Measurements from ENCODE around the gene GGPS1. TPM values are rescaled to one million over a fixed set of nuclear protein-coding genes. Genes with fewer than 3 reads are reported as not detected.
A peak's percentile ranks its signal among the peaks of the same experiment; 100 is the strongest.

Gene GGPS1
- total and polyA plus RNA-seq, 2 experiments from 2014 or later: 32.6 to 36.3 TPM

DNA sequence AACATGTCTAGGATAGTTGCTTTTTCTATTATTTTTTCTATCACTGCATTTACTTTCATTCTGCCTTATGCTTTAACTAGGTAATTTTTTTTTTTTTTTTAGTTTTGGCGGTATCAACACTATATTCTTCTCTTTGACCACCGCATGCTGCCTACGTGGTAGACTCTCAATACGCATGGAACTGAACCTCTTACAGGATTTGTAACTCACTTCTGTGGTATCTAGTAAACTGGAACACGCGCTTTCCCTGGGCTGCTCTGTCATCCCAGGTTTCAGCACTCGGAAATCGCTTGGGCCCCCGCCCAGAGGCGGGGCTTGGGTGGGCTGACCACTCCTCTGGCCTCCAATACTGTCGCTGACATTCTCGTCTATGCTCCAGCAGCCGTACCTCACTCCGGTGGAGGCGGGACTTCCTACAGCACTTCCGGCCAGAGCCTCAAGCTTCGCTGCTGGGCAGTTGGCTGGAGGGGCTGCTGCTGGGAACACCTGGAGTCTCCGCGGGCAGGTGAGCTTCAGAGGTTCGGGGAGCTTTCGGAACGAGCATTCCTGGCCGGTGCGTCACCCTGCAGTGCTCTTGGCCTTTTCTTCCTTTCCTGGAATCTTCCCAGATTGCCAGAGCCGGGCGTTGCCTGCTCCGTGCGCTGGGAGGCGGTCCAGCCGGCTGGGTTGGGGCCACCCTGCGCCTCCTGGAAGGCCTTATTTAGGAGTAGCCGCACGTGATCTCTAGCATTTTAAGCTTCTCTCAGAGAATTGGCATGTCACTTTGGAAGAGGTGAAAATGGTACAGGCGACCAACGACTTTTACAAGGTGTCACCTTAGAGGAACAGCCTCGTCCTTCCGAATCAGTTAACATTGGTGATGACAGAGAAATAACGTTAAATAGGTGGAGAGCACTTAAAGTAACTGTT, 38.9 kb downstream of the GGPS1 start, which contains the start of gene TBCE:
TBCE (plus strand) TSS at position 428 of the 909 bp plus-strand sequence. CDS start 12,623 bp downstream, outside the sequence.
- 2% methylated on average over 38 of the region's 38 CpGs for WGBS (ENCODE audit: low lambda C conversion rate, missing lambda C conversion rate)
- Histone ChIP-seq H3K27me3 (no peaks in the 10 kb centered on the region), H3K4me3 (peak within 1 kb of the TSS; percentile 24), H3K4me1 (ENCODE audit: insufficient read depth) (no peaks in the 10 kb centered on the region), H2AFZ (peak within 1 kb of the TSS; percentile 72), H3K4me2 (peak within 1 kb of the TSS; percentile 77), H3K9me3 (ENCODE audit: low read depth) (no peaks in the 10 kb centered on the region), H3K79me2 (peaks cover 43% of the 10 kb centered on the region), H3K36me3 (replicated peaks; ENCODE audit: insufficient read depth, low read depth) (no peaks in the 10 kb centered on the region), H3K9me2 (replicated peaks; ENCODE audit: insufficient read depth) (no peaks in the 10 kb centered on the region), H3K27ac (peak within 1 kb of the TSS; percentile 86), H4K20me1 (ENCODE audit: insufficient read depth, poor library complexity, severe bottlenecking) (no peaks in the 10 kb centered on the region)
- peak; percentile 99 for DNase-seq (ENCODE audit: low spot score)
- no peak for TF ChIP-seq EZH2phosphoT487 (IDR thresholded peaks at IDR 0.05; ENCODE audit: low read depth, severe bottlenecking, unreplicated experiment)
- TF ChIP-seq, protein P1, sequence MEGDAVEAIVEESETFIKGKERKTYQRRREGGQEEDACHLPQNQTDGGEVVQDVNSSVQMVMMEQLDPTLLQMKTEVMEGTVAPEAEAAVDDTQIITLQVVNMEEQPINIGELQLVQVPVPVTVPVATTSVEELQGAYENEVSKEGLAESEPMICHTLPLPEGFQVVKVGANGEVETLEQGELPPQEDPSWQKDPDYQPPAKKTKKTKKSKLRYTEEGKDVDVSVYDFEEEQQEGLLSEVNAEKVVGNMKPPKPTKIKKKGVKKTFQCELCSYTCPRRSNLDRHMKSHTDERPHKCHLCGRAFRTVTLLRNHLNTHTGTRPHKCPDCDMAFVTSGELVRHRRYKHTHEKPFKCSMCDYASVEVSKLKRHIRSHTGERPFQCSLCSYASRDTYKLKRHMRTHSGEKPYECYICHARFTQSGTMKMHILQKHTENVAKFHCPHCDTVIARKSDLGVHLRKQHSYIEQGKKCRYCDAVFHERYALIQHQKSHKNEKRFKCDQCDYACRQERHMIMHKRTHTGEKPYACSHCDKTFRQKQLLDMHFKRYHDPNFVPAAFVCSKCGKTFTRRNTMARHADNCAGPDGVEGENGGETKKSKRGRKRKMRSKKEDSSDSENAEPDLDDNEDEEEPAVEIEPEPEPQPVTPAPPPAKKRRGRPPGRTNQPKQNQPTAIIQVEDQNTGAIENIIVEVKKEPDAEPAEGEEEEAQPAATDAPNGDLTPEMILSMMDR (IDR thresholded peaks at IDR 0.05; ENCODE audit: poor library complexity): peak; percentile 17
- no peak for TF ChIP-seq EZH2 (IDR thresholded peaks at IDR 0.05; ENCODE audit: borderline replicate concordance)

DNA sequence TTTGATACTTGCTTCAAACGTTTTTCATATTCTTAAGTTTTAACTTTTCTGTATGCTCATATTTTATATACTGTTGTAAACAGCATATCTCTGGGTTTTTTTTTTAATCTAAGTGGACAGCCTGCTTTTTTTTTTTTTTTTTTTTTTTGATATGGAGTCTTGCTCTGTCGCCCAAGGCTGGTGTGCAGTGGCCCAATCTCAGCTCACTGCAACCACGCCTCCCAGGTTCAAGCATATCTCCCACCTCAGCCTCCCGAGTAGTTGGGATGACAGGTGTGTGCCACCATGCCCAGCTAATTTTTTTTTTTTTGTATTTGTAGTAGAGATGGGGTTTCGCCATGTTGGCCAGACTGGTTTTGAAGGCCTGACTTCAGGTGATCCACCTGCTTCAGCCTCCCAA, 40.1 kb downstream of the GGPS1 start:
- H3K4me3 ChIP-seq: peak overlapping the region; percentile 24
- H3K4me2 ChIP-seq: peak overlapping the region; percentile 76
- TF ChIP-seq EZH2 (IDR thresholded peaks at IDR 0.05; ENCODE audit: borderline replicate concordance) (no peak), EZH2phosphoT487 (IDR thresholded peaks at IDR 0.05; ENCODE audit: low read depth, severe bottlenecking, unreplicated experiment) (no peak)
- TF ChIP-seq, protein P1 (IDR thresholded peaks at IDR 0.05; ENCODE audit: poor library complexity): no peak
- no peaks in the 10 kb centered on the region for H3K9me2 ChIP-seq (replicated peaks; ENCODE audit: insufficient read depth)
- no peaks in the 10 kb centered on the region for H3K36me3 ChIP-seq (replicated peaks; ENCODE audit: insufficient read depth, low read depth)
- no peaks in the 10 kb centered on the region for H3K9me3 ChIP-seq (ENCODE audit: low read depth)
- DNase-seq (ENCODE audit: low spot score): no peak
- peaks cover 52% of the 10 kb centered on the region for H3K79me2 ChIP-seq
- H4K20me1 ChIP-seq (ENCODE audit: insufficient read depth, poor library complexity, severe bottlenecking): no peaks in the 10 kb centered on the region
- no peaks in the 10 kb centered on the region for H3K27me3 ChIP-seq
- H3K27ac ChIP-seq: peak overlapping the region; percentile 86
- peak overlapping the region; percentile 67 for H2AFZ ChIP-seq
- no peaks in the 10 kb centered on the region for H3K4me1 ChIP-seq (ENCODE audit: insufficient read depth)
- 81% methylated on average over 5 of the region's 5 CpGs for WGBS (ENCODE audit: low lambda C conversion rate, missing lambda C conversion rate)

DNA sequence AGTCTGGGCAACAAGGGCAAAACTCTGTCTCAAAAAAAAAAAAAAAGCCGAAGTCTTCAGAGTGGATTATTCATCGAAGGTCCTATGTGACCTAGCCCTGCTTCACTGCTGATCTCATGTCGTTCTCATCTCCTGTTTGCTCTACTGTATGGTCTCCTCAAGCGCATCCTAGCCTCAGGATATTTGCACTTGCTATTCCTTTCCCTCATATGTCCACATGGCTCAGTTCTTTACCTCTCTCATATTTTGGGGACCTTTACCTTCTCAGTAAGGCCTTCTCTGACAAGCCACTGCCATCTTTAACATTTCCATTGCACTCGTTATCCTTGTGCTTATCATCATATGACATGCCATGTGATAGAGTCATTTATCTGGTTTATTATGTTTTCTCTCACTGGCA, 41.4 kb downstream of the GGPS1 start:
- Histone ChIP-seq H3K27me3 (no peaks in the 10 kb centered on the region), H3K9me2 (replicated peaks; ENCODE audit: insufficient read depth) (no peaks in the 10 kb centered on the region), H3K79me2 (peaks cover 61% of the 10 kb centered on the region), H4K20me1 (ENCODE audit: insufficient read depth, poor library complexity, severe bottlenecking) (peaks cover 3% of the 10 kb centered on the region), H3K36me3 (replicated peaks; ENCODE audit: insufficient read depth, low read depth) (no peaks in the 10 kb centered on the region), H3K4me1 (ENCODE audit: insufficient read depth) (no peaks in the 10 kb centered on the region), H3K4me2 (no peak overlapping the region), H3K4me3 (no peak overlapping the region), H3K27ac (no peak overlapping the region), H3K9me3 (ENCODE audit: low read depth) (no peaks in the 10 kb centered on the region), H2AFZ (no peak overlapping the region)
- no peak for TF ChIP-seq EZH2phosphoT487 (IDR thresholded peaks at IDR 0.05; ENCODE audit: low read depth, severe bottlenecking, unreplicated experiment)
- no peak for TF ChIP-seq EZH2 (IDR thresholded peaks at IDR 0.05; ENCODE audit: borderline replicate concordance)
- TF ChIP-seq, protein P1 (IDR thresholded peaks at IDR 0.05; ENCODE audit: poor library complexity): no peak
- WGBS (ENCODE audit: low lambda C conversion rate, missing lambda C conversion rate): 96% methylated on average over 5 of the region's 5 CpGs
- DNase-seq (ENCODE audit: low spot score): no peak

Data from hepatocyte (in vitro differentiated cells).